H1 (cell line): ENCODE data around the gene PDZD11. TPM values are rescaled to one million over a fixed set of nuclear protein-coding genes. Genes with fewer than 3 reads are reported as not detected.

Experiments
- GABPA ChIP-seq: IDR thresholded peaks from 2 replicates; pipeline ENCODE4 v1.6.1; 2011; ENCODE audit warnings: mild to moderate bottlenecking, low read length, moderate library complexity, borderline replicate concordance; ENCODE audit not compliant: insufficient read depth
- HDAC2 ChIP-seq, 2 experiments: fragments of 300-600 bp in 1 of 2; sonication (generic) in 1 of 2; IDR thresholded peaks; 2 replicates each; pipeline ENCODE4 v1.6.1; 2011 to 2012; ENCODE audit warnings: low read depth in 2 of 2, low read length in 2 of 2, mild to moderate bottlenecking in 2 of 2, moderate library complexity in 2 of 2, borderline replicate concordance in 1 of 2, inconsistent platforms in 1 of 2
- polyA plus RNA-seq, 7 experiments: library from polyadenylated mRNA; depleted of rRNA in 3 of 7; stranded (reverse) in 5 of 7; unstranded in 2 of 7; fragments of >200 nt in 5 of 7; fragments of 200-250 nt in 2 of 7; gene quantifications; 1 replicate in 5 of 7; 2 replicates in 1 of 7; 4 replicates in 1 of 7; pipeline versions ENCODE4 v1.2.1 to v1.2.3, GENCODE V29; 2011 to 2013; ENCODE audit warnings: missing spikeins in 2 of 7, mixed read lengths in 2 of 7
- total RNA-seq: library from RNA; stranded (reverse); fragmentation: NEBNext Ultra II Directional; extraction: Animal tissue kit (Norgen Biotek cat#: 25700); gene quantifications from 2 replicates; pipeline ENCODE4 v1.2.1, GENCODE V29; 2021

Gene PDZD11
- total and polyA plus RNA-seq, 2 of the 8 experiments (the other 6 are each of a cell fraction or from before 2014, with no cell fraction given), result 31.5 to 55.9 TPM

DNA sequence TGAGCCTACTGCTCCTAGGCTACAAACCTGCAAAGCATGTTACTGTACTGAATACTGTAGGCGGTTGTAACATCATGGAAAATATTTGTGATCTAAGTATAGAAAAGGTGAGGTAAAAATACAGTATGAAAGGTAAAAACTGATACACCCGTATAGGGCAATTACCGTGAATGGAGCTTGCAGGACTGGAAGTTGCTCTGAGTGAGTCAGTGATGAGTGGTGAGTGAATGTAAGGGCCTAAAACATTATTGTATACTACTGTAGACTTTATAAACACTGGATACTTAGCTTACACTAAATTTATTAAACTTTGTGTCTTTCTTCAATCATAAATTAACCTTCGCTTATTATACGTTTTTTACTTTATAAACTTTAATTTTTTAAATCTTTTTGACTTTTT, 3.9 kb upstream of the PDZD11 start (continued):
- TF ChIP-seq GABPA, result no peak
- TF ChIP-seq HDAC2 (IDR thresholded peaks at IDR 0.05; ENCODE audit: borderline replicate concordance in 1 of 2, low read depth in 2 of 2, low read length in 2 of 2), result no peak
- TF ChIP-seq, all 59 proteins: peak for 0
